LNCaP clone FGC (cell line): ENCODE results near the gene ROR1.

ENCODE experiments used
- DNase-seq: peaks from one replicate; pipeline ENCODE4 v3.0.0-alpha.2; 2011; ENCODE audit warnings: low read depth
- H3K4me3 ChIP-seq: 2 replicates; pipeline ENCODE4 v1.5.1; 2011; ENCODE audit warnings: mild to moderate bottlenecking, low read depth, low read length, control low read depth
- CTCF ChIP-seq: IDR thresholded peaks from 2 replicates; pipeline ENCODE4 v1.5.1; 2012; ENCODE audit warnings: mild to moderate bottlenecking; ENCODE audit not compliant: control insufficient read depth, insufficient read depth; ENCODE audit errors: extremely low read depth

Gene ROR1

GRCh38 chr1:63974966-63975365 lies 201.1 kb downstream of the ROR1 start:
- no peak for DNase-seq
- no peak for TF ChIP-seq CTCF

GRCh38 chr1:63975481-63975880 lies 201.7 kb downstream of the ROR1 start:
- no peak for TF ChIP-seq CTCF
- DNase-seq: no peak
- H3K4me3 ChIP-seq: no peak overlapping the region

More at GRCh38 chr1:63974966-63975365, 201.1 kb downstream of the ROR1 start:
- no peak overlapping the region for H3K4me3 ChIP-seq

- H3K4me3 ChIP-seq: no peak overlapping the region
- DNase-seq: no peak
- no peak for TF ChIP-seq CTCF
Observed at GRCh38 chr1:63976006-63976405, 202.2 kb downstream of the ROR1 start.

GRCh38 chr1:63977466-63977865 lies 203.6 kb downstream of the ROR1 start:
- no peak overlapping the region for H3K4me3 ChIP-seq
- TF ChIP-seq CTCF: no peak

GRCh38 chr1:63980740-63981407 lies 207.1 kb downstream of the ROR1 start:
- TF ChIP-seq CTCF: no peak
- no peak overlapping the region for H3K4me3 ChIP-seq
- peak; percentile 95 for DNase-seq

More at GRCh38 chr1:63977466-63977865, 203.6 kb downstream of the ROR1 start:
- no peak for DNase-seq

- TF ChIP-seq CTCF: no peak
- DNase-seq: no peak
- no peak overlapping the region for H3K4me3 ChIP-seq
Observed at GRCh38 chr1:63981408-63981773, 207.6 kb downstream of the ROR1 start.

GRCh38 chr1:63982201-63982600 lies 208.4 kb downstream of the ROR1 start:
- DNase-seq: no peak
- H3K4me3 ChIP-seq: no peak overlapping the region
- no peak for TF ChIP-seq CTCF
